RPMI7951 (cell line): ENCODE measurements around the gene GLTP. TPM values are rescaled to one million over a fixed set of nuclear protein-coding genes. Genes with fewer than 3 reads are reported as not detected.

Source experiments
- total RNA-seq: library from RNA; depleted of rRNA; stranded (reverse); fragments of >200 nt; shearing (Covaris generic); gene quantifications from 2 replicates; pipeline ENCODE4 v1.2.3, GENCODE V29; 2014; rRNA removed

GLTP gene
- total RNA-seq, 1 experiment from 2014 or later: 35.7 TPM

Other genes starting within 250 kb of the GLTP start
- 0.24 and 0.39 TPM in 2 replicates for gene FAM222A, start 166.7 kb downstream of the GLTP start, total RNA-seq
- gene TRPV4, start 47.1 kb downstream of the GLTP start, total RNA-seq: 0.68 and 0.96 TPM in 2 replicates
- 9.4 and 10.2 TPM in 2 replicates for gene TCHP, start 19.7 kb upstream of the GLTP start, total RNA-seq
- gene GIT2, start 115.8 kb upstream of the GLTP start, total RNA-seq: 22.2 and 24.3 TPM in 2 replicates
- 37.2 and 39.4 TPM in 2 replicates for gene ANKRD13A, start 118.9 kb upstream of the GLTP start, total RNA-seq
- 14.9 and 15.9 TPM in 2 replicates for gene C12orf76, start 168.0 kb upstream of the GLTP start, total RNA-seq
- 19.7 and 23.4 TPM in 2 replicates for gene IFT81, start 243.8 kb upstream of the GLTP start, total RNA-seq